Measurements from ENCODE around the gene SIRT2. TPM values are rescaled to one million over a fixed set of nuclear protein-coding genes. Genes with fewer than 3 reads are reported as not detected.

Gene SIRT2
- total RNA-seq, 1 donor from 2014 or later: 32.7 TPM

GRCh38 chr19:38920602-38921419, 21.4 kb upstream of the SIRT2 start:
- DNase-seq (no peak), ATAC-seq (ENCODE audit: low read depth) (no peak)
- TF ChIP-seq, protein P1, sequence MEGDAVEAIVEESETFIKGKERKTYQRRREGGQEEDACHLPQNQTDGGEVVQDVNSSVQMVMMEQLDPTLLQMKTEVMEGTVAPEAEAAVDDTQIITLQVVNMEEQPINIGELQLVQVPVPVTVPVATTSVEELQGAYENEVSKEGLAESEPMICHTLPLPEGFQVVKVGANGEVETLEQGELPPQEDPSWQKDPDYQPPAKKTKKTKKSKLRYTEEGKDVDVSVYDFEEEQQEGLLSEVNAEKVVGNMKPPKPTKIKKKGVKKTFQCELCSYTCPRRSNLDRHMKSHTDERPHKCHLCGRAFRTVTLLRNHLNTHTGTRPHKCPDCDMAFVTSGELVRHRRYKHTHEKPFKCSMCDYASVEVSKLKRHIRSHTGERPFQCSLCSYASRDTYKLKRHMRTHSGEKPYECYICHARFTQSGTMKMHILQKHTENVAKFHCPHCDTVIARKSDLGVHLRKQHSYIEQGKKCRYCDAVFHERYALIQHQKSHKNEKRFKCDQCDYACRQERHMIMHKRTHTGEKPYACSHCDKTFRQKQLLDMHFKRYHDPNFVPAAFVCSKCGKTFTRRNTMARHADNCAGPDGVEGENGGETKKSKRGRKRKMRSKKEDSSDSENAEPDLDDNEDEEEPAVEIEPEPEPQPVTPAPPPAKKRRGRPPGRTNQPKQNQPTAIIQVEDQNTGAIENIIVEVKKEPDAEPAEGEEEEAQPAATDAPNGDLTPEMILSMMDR (IDR thresholded peaks at IDR 0.05): no peak
- Mint-ChIP-seq H3K27ac (no peak overlapping the region), H3K36me3 (ENCODE audit: low read depth) (peaks cover 35% of the 10 kb centered on the region), H3K27me3 (no peaks in the 10 kb centered on the region), H3K4me3 (no peak overlapping the region), H3K9me3 (no peaks in the 10 kb centered on the region), H3K4me1 (no peaks in the 10 kb centered on the region)
- ChIA-PET POLR2A (no interaction called here), CTCF (no interaction called here)
- intact Hi-C loops (cut with micrococcal nuclease): no loop called here

- no peak for ATAC-seq (ENCODE audit: low read depth)
- Mint-ChIP-seq H3K27ac (no peak overlapping the region), H3K27me3 (no peaks in the 10 kb centered on the region), H3K4me3 (no peak overlapping the region), H3K9me3 (no peaks in the 10 kb centered on the region), H3K4me1 (no peaks in the 10 kb centered on the region), H3K36me3 (ENCODE audit: low read depth) (peaks cover 30% of the 10 kb centered on the region)
- DNase-seq: no peak
- CTCF ChIA-PET: no interaction called here
- intact Hi-C loops (cut with micrococcal nuclease): no loop called here
- POLR2A ChIA-PET: no interaction called here
- TF ChIP-seq, protein P1 (IDR thresholded peaks at IDR 0.05): no peak
Observed at GRCh38 chr19:38919837-38920601, 20.6 kb upstream of the SIRT2 start.

DNA sequence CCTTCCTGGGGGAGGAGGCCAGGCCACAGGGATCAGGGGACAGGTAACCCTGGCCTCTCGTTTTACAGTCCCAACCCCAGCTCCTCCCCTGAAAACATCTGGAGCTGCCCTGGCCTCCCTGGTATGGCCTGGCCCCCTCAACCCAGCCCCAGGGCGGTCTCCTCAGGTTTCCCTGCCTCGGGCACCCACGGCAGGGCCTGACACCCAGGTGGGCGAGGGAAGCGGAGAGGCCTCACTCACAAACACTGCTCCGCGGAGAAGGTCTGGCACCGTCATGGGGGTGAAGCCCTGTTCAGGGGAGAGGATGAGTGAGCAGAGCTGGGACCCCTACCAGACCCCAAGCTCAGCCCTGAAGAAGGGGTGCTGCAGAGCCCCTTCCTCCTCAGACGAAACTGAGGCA, 19.1 kb upstream of the SIRT2 start:
- CTCF ChIA-PET: no interaction called here
- no peaks in the 10 kb centered on the region for H3K4me1 Mint-ChIP-seq
- H3K36me3 Mint-ChIP-seq (ENCODE audit: low read depth): peaks cover 18% of the 10 kb centered on the region
- POLR2A ChIA-PET: no interaction called here
- no peak overlapping the region for H3K4me3 Mint-ChIP-seq
- TF ChIP-seq, protein P1 (IDR thresholded peaks at IDR 0.05): no peak
- no peaks in the 10 kb centered on the region for H3K27me3 Mint-ChIP-seq
- intact Hi-C loops (cut with micrococcal nuclease): no loop called here
- ATAC-seq (ENCODE audit: low read depth) (no peak), DNase-seq (no peak)
- H3K9me3 Mint-ChIP-seq: no peaks in the 10 kb centered on the region
- H3K27ac Mint-ChIP-seq: no peak overlapping the region

- Mint-ChIP-seq H3K27me3 (no peaks in the 10 kb centered on the region), H3K4me1 (no peaks in the 10 kb centered on the region), H3K27ac (no peak overlapping the region), H3K9me3 (no peaks in the 10 kb centered on the region), H3K36me3 (ENCODE audit: low read depth) (peaks cover 18% of the 10 kb centered on the region), H3K4me3 (no peak overlapping the region)
- CTCF ChIA-PET: no interaction called here
- DNase-seq (no peak), ATAC-seq (ENCODE audit: low read depth) (no peak)
- TF ChIP-seq, protein P1 (IDR thresholded peaks at IDR 0.05): no peak
- intact Hi-C loops (cut with micrococcal nuclease): no loop called here
- POLR2A ChIA-PET: interaction anchor here (0.6 to 1.2 kb wide), 3 partner anchors 10 to 384 kb away, joined by 4 to 7 read pairs (median 6); no protein-coding TSS in a partner anchor
Observed at GRCh38 chr19:38917921-38918491, 18.6 kb upstream of the SIRT2 start.

DNA sequence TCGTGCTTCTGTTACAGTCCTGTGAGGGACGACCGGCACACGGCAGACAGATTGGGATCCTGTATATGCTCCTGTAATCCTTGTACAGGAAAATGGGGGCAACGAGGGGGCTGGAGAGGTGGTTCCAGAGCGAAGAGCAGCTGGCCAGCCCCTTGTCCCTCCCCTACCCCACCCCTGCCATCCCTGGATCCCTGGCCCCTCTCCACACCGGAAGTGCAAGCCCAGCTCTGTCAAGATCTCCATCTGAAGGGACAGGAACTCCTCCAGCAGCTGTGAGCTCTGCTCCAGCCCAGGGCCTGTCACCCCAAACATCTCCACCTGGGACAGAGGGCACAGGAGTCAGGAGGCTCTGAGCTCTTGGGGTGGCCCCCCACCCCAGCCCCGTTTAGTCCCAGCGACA, 18.1 kb upstream of the SIRT2 start:
- H3K9me3 Mint-ChIP-seq: no peaks in the 10 kb centered on the region
- DNase-seq (no peak), ATAC-seq (ENCODE audit: low read depth) (no peak)
- H3K4me1 Mint-ChIP-seq: no peaks in the 10 kb centered on the region
- TF ChIP-seq, protein P1 (IDR thresholded peaks at IDR 0.05): no peak
- no peak overlapping the region for H3K4me3 Mint-ChIP-seq
- CTCF ChIA-PET: no interaction called here
- H3K36me3 Mint-ChIP-seq (ENCODE audit: low read depth): peaks cover 16% of the 10 kb centered on the region
- POLR2A ChIA-PET: interaction anchor here (0.6 to 1.2 kb wide), 3 partner anchors 10 to 384 kb away, joined by 4 to 7 read pairs (median 6); no protein-coding TSS in a partner anchor
- no peak overlapping the region for H3K27ac Mint-ChIP-seq
- H3K27me3 Mint-ChIP-seq: no peaks in the 10 kb centered on the region
- intact Hi-C loops (cut with micrococcal nuclease): no loop called here
